GM18508 (cell line): Measurements from ENCODE around the gene CLIP4.

Experiments used
- ATAC-seq: cut with Tn5 transposase; IDR thresholded peaks from one replicate; pipeline ENCODE4 v1.9.1; 2021; ENCODE audit warnings: moderate number of reproducible peaks; ENCODE audit not compliant: insufficient read depth, unreplicated experiment

The CLIP4 gene

DNA sequence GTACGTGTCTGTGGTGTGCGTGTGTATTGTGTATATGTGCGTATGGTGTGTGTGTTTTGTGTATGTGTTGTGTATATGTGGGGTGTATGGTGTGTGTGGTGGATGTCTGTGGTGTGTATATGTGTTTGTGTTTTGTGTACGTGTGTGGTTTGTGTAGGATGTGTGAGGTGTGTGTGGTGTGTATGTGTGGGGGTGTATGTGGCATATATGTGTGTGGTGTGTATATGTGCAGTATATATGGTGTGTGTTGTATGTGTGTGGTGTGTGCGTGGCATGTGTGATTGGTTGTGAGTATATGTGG is 101.3 kb downstream of the CLIP4 start:
- no peak for ATAC-seq

DNA sequence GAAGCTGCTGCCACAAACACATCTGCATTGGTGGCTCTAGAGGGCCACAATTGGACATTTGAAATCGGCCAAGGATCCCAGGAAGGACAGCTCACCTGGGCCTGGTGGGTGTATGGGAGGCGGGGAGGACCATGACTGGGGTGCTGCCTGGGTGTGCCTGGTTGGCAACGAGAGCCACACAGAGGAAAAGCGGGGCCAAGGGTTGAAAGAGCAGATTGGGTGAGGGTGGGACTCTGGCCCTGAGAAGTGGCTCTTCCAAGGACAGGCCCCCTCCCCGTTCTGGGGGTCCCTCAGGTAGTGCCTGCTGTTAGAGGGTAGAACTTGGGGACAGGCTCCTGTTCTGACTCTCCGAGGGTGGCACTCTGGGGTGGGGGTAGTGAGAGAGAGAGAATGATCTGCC is 102.9 kb downstream of the CLIP4 start:
- ATAC-seq: no peak

DNA sequence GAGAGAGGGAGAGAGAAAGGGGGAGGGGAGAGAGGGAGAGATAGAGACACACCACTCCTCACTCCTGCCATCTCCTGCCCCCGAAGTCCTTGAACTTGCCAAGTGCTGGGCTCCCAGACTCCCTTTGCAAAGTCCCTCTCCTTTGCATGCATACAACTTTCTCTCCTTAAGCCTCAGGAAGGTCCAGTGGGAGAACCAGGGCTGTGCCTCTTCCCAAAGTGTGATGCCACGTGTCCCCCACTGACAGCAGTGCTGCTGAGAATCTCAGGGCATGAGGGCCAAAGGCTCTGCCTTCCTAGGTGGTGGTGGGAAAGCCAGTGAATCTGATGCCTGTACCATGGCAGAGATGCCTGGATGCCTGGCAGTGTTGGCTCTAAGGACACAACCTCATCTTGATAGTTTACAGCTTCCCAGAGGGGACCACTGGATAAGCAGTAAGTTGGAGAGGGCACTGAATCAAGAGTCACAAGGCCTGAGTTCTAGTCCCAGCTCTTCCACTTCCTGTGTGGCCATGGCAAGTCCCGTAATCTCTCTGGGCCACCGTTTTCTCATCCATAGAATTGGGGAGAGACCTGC is 103.4 kb downstream of the CLIP4 start:
- ATAC-seq: no peak

DNA sequence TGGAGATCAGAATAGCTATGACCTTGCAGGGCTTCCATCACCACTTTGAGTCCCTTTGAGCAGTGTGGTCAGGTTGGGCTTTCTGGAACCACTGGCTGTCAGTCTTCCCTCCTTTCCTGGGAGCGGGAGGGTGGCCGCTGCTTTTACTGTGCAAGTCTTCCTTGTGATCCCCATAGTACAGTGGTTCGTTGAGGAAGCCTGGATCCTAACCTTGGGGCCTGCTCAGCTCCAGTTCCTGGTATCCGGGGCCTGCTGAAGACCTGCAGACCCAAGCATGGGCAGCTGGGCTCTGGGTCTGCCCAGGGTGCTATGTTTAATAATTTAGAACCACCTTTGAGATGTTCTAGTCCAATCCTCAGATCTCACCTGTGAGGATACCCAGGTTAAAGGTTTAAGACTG is 104.2 kb downstream of the CLIP4 start:
- ATAC-seq: no peak

DNA sequence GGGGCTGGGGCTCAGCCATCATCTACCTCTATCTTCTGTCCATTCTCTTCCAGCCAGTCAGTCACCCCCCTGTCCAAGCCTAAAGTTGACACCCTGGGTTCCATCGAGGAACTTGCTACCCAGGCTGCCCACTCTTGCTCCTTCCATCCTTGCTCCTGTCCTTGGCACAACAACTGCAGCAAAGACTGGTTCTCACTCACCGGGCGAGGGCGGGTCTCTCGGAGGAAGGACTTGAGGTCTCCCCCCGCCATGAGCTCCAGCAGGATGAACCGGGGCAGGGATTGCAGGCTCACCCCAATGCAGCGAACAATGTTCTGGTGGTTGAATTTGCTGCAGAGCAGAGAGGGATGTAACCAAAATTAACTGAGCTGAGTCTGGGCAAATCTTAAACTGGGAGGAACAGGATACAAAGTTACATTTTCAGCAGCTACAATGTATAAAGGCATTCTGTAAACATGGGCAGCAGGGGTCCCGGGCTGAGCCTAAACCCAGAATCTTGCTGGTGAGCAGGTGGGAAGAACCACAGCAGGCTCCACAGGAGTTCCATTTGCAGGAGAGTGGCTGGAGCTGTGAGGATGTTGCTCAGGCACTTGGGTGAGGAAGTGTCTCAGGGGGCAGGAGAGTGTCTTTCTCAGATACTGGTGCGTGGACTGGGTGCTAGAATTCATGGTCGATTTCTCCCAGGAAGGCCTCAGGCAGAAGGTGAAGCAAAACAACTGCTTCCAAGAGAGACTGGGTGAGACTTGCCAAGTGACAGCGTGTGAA is 105.5 kb downstream of the CLIP4 start:
- no peak for ATAC-seq

DNA sequence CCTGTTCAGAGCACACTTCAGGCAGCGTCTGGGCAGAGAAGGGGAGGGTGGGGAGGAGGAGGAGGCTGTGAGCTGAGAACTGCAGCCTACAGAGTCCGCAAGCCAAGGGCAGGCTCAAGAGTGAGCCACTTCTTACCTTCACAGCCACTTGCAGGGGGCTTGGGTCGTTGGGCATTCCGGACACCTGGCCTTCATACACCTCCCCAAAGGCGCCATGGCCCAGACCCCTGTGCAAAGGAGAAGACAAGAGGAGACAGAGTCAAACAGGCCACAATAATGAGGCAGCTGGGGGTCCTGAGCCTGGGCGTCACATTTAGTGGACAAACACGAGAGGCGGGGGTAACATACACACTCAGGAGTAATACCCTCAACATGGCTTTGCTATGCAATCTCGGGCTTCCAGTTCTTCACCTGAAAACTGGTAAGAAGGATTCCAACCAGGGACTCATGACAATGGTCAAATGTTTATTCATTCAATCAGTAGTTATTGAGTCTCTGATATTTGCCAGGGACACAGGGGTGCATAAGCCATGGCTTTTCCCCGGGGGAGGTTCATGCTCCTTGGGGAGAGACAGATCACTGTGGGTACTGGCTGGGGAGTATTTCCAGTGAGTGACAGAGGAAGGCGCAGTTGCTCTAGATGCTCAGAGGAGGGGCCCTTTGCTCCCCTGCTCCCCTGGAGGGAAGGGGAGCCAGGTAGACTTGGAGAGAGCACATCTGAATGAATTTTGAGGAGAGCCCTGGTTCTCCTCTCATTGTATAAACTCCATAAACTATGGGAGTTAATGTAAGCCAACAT is 107.4 kb downstream of the CLIP4 start:
- no peak for ATAC-seq

DNA sequence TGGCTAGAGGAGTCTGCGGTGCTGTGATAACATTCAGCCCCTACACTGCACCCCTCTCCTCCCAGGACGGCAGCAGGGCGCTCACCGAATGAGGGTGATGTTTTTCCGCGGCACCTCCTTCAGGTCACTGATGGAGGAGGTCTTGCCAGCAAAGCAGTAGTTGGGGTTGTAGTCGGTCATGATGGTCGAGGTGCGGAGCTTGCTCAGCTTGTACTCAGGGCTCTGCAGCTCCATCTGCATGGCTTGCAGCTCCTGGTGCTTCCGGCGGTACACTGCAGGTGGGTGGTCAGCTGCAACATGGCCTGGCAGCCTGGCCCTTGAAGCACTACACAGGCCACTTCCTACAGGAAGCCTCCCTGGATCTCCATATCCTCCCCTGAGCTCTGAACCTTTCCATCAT is 108.0 kb downstream of the CLIP4 start:
- ATAC-seq: no peak

DNA sequence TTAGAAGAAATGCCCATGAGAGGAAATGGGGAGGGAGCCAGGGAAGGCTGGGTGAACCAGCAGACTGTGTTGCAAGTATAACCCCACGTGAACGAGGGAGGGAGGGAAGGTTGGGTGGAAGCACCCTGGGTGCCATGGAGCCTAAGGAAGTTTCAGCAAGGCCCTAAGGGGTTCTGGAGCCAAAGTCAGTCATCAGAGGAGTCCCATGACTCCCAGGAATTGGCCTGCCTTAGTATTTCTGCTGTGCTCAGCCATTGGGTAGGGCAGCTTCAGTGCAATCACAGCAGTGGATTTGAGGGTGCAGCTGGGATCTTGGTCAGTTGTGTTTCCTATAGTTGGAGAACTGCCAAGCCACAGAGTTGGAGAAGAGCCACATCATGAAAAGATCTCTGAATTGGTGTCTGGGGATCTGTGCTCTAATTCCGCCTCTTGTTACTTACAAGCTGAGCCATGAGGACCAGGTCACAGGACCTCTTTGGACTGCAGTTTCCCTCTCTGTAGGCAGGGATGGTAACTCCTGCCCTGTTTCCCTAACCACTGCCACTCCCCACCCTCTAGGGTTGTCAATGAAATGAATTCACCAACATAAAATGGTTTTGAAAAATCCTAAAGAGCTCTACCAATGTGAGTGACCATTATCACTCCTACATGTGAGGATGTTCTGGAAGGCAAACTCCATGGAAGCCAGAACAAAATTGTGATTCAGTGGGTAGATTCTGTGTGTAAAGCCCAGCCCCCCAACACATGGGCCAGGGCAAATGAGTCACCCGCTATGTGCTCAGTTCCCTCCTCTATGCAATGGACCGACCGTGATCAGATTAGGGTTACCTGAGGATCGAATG is 108.9 kb downstream of the CLIP4 start:
- no peak for ATAC-seq

DNA sequence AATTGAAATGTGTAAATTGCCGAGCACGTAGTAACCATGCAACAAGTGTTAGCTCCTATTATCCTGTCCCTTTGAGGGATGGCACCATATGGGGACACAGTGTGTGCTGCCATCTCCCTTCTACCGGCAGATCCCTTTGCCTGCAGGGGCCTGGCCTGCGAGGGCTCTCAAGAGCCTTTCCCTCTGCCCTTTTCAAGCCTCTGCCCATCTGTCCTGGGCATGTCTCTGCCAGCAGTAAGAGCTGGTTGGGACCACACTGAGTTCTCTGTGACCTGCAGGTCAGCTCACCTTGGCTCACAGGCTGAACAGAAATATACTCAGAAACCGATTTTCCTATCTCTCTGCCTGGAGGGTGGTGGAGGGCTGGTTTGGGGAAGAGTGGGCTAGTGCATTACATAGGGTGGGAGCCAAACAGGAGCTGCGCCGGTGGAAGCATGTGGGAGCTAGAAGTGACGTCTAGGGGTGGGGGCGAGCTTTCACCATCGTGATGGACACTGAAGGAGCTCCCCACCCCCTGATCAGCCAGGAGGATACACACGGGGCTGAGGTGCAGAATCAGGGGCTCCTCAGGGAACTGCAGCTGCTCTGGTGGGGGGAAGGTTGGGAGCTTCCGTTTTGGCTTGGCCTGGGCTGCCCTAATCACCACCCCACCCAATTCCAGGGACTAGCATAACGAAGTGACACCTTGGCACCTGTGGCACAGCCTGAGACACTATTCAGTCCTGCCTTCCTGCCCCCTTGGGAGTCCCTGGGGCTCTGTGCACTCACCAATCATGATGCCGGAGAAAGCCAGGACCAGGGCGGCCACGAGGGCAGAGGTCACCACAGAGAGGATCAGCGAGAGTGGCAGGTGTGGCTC is 109.7 kb downstream of the CLIP4 start:
- ATAC-seq: no peak

DNA sequence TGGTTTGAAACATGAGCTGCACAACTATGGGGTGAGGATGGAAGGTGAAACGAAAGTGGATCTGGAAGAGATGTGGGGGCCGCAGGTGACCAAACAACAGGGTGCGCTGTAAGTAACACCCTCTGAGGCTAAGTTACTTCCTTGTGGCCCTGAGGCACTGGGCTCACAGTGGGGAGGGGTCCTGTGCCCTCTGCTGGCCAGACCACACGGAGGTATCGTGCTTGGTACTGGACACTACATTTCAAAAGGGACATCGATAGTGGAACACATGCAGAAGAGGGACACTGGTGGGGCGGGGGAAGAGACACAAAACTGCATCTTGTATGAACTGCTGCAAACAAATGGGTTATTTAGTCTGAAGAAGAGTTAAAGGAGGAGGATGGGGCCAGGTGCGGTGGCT is 110.6 kb downstream of the CLIP4 start:
- no peak for ATAC-seq

DNA sequence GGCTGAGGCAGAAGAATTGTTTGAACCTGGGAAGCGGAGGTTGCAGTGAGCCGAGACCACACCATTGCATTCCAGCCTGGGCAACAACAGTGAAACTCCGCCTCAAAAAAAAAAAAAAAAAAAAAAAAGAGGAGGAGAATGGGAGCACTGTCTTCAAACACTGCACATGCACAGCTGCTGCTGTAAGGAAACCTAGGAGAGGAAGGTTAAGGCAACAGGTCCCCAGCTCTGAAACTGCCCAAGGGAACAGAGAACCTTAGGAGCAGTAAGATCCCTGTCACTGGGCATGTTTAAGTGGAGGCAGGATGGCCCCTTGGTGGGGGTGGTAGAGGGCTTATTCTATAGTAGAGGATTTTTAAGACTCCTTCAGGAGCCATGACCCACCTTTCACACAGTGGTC is 111.2 kb downstream of the CLIP4 start:
- ATAC-seq: no peak

DNA sequence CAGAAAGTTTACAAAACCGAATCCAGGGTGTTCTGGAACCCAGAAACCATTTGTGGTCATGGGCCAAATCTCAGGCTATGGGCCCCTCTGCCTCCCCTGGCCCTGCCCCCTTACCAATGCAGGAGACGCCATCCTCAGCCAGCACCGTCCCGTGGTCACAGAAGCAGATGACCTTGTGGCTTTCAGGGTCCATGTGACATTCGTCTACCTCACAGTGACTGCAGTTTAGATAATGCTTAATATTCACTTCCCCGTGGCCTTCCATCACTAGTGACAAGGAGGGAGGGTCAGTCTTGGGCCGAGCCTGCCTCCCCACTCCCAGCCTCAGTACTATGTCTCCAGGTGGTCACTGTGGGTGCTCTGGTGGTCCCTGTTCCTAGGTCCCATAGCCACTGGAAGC is 111.6 kb downstream of the CLIP4 start:
- ATAC-seq: no peak

DNA sequence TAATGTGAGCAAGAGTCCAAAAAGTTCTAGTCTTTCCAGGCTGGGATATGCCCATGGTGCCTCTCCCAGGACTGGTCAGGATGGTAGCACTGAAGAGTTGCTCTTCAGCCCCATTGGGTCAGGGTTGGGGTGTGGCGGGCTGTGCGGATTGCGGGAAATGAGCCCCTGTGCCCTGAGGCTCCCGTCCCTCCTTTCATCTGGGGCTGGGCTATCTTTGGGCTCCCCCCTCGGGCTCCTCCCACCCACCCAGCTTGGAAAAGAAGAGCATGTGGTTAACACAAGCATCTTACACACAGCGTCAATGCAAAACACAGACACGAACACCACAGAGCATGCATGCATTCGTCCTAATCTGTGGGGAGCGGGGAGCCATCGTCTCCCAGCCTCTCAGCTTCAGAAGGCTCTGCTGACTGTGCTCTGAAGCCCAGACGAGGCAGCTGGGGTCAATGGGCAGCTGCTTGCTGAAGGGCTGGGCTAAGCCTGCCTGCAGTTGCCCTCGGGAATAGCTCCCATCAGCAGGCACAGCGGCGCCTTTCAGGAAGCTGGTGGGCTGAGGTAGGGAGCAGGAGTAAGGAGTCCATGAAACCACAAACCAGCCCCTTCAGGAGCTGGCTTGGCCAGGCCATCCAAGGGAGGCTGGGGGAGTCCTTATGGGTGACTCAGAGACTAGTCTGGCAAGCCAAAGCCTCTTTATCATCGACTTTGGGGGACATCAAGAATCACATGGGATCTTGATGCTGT is 112.9 kb downstream of the CLIP4 start:
- no peak for ATAC-seq

DNA sequence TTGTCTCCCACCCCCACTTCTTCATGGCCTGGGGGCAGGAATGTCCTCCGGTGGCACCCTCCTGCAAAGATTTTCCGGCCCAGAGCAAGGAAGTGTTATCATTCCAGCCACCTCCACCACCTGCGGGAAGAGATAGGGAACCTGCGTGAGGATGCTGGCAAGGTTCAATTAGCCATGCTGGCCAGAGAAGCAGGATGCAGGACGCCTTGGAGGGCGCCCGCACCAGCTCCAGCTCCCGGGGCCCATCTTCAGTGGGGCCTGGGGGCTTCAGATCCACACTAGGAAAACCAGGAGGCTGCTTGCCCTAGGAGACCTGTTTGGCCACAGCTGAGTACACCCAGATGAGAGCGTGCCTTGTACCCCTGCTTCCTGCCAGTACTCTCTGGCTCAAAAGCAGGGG is 113.7 kb downstream of the CLIP4 start:
- ATAC-seq: no peak

DNA sequence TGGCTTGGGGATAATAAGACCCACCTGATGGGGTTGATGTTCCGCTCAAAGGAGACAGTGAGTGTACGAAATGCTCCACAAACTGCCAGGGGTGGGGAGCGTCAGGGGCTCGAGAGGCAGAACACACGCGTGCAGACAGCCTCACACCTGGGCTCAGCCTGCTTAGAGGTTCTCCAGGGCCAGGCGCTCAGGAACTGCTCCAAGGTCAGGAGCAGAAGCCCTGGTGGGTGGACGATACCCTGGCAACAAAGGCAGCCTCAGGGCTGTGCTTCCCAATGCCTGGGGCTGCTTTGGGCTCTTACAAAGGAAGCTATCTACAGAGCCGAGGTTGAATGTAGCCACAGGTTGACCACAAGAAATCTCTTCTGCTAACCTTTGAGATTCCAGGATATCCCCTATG is 114.4 kb downstream of the CLIP4 start:
- ATAC-seq: no peak

DNA sequence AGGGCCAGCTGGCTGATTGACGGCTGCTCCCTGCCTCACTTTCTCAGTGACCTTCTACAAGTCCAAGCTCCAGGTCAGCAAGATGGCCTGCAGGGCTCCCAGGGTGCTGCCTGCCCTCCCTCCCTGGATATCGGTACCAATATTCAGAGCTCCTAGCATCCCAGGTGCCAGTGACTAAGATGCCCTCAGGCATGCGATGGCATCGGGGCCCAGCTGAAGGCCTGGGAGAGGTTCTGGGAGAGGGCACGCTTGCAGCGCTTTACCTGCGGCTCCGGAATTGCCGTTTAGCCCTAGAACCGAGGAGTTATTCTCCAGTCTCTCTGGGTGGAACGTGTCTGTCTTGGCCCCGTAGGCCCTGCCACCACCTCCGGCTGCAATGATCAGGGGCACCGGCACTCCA is 116.8 kb downstream of the CLIP4 start:
- ATAC-seq: no peak

DNA sequence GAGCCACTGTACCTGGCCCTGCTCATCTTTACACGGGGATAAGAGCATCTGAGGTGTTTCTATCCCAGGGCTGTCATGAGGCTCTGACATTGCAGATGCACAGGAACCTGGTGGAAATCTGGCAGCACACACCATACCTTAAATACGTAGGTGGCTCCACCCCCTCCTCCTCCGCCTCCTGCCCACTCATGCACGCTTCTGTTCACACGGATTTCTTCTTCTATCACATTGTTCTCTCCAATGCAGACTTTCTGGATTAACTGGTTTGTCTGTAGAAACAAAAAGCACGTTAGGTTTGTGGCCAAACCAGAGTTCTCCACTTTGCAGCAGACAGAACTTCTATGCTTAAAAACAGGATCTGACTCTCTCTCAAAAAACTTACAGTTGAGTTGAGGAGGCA is 118.2 kb downstream of the CLIP4 start:
- no peak for ATAC-seq

DNA sequence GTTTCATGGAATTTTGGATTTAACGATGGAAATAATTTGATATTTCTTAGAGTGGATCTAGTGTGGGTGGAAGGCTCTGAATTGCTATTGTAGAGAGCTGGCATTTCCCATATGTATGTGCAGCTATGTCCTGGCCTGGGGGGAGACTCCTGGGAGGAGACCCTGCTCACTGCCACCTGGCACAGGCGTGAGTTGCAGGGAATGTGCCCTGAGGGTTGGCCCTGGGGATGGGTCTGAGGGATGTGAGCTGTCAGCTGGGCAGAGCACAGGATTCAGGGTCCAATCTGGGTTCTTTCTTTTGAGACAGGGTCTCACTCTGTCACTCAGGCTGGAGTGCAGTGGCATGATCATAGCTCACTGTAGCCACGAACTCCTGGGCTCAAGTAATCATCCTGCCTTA is 120.2 kb downstream of the CLIP4 start:
- no peak for ATAC-seq

DNA sequence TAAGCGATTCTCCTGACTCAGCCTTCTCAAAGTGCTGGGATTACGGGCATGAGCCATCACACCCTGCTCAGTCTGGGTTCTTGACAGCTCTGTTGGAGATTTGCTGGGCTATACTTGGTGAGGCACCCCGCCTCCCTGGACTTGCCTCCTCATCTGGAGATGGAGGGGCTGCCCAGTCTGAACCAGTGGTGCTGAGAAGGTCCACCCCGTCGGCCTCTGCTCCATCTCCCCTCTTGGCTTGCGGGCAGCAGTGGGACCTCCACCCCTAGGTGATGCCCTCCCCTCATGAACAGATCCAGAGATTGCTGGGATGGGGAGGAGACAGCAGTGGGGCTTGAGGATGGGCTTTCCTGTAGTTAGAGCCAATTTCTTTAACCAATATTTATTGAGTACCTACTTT is 120.9 kb downstream of the CLIP4 start:
- ATAC-seq: no peak
